ENCODE data around the gene TRIM71.
"Not testable (repeated sequence)": the region's sequence is repeated elsewhere in the genome, so short reads cannot be mapped to it uniquely, and the experiment has no call there.

Gene TRIM71

GRCh38 chr3:32939531-32940284, 121.9 kb downstream of the TRIM71 start:
- H3K27ac ChIP-seq (ENCODE audit: low read depth, low read length); H3K9me3 ChIP-seq (ENCODE audit: control insufficient read depth, insufficient read depth, low read length); H3K4me1 ChIP-seq (ENCODE audit: control insufficient read depth, insufficient read depth, low read length); H3K36me3 ChIP-seq (ENCODE audit: control insufficient read depth, insufficient read depth, low read length); H3K4me3 ChIP-seq (ENCODE audit: low read depth, low read length); H3K9ac ChIP-seq (ENCODE audit: low read depth, low read length); H3K27me3 ChIP-seq (ENCODE audit: control insufficient read depth, insufficient read depth, low read length): not testable (repeated sequence)

- H3K27ac ChIP-seq (ENCODE audit: low read depth, low read length): no peak overlapping the region
- H3K9ac ChIP-seq (ENCODE audit: low read depth, low read length): no peak overlapping the region
- no peaks in the 10 kb centered on the region for H3K4me1 ChIP-seq (ENCODE audit: control insufficient read depth, insufficient read depth, low read length)
- H3K4me3 ChIP-seq (ENCODE audit: low read depth, low read length): no peak overlapping the region
- H3K9me3 ChIP-seq (ENCODE audit: control insufficient read depth, insufficient read depth, low read length): no peaks in the 10 kb centered on the region
- no peaks in the 10 kb centered on the region for H3K27me3 ChIP-seq (ENCODE audit: control insufficient read depth, insufficient read depth, low read length)
- no peaks in the 10 kb centered on the region for H3K36me3 ChIP-seq (ENCODE audit: control insufficient read depth, insufficient read depth, low read length)
Measured at GRCh38 chr3:32940726-32941125, 122.9 kb downstream of the TRIM71 start.

- H3K4me1 ChIP-seq (ENCODE audit: control insufficient read depth, insufficient read depth, low read length): no peaks in the 10 kb centered on the region
- no peak overlapping the region for H3K4me3 ChIP-seq (ENCODE audit: low read depth, low read length)
- H3K27me3 ChIP-seq (ENCODE audit: control insufficient read depth, insufficient read depth, low read length): no peaks in the 10 kb centered on the region
- no peak overlapping the region for H3K9ac ChIP-seq (ENCODE audit: low read depth, low read length)
- H3K36me3 ChIP-seq (ENCODE audit: control insufficient read depth, insufficient read depth, low read length): no peaks in the 10 kb centered on the region
- H3K9me3 ChIP-seq (ENCODE audit: control insufficient read depth, insufficient read depth, low read length): no peaks in the 10 kb centered on the region
- no peak overlapping the region for H3K27ac ChIP-seq (ENCODE audit: low read depth, low read length)
Measured at GRCh38 chr3:32945136-32945535, 127.3 kb downstream of the TRIM71 start.

- not testable (repeated sequence) for H3K36me3 ChIP-seq (ENCODE audit: control insufficient read depth, insufficient read depth, low read length); H3K4me1 ChIP-seq (ENCODE audit: control insufficient read depth, insufficient read depth, low read length); H3K4me3 ChIP-seq (ENCODE audit: low read depth, low read length); H3K27me3 ChIP-seq (ENCODE audit: control insufficient read depth, insufficient read depth, low read length); H3K27ac ChIP-seq (ENCODE audit: low read depth, low read length); H3K9ac ChIP-seq (ENCODE audit: low read depth, low read length); H3K9me3 ChIP-seq (ENCODE audit: control insufficient read depth, insufficient read depth, low read length)
Measured at GRCh38 chr3:32945598-32945997, 127.8 kb downstream of the TRIM71 start.

- Histone ChIP-seq H3K4me3 (ENCODE audit: low read depth, low read length) (no peak overlapping the region), H3K27ac (ENCODE audit: low read depth, low read length) (no peak overlapping the region), H3K36me3 (ENCODE audit: control insufficient read depth, insufficient read depth, low read length) (no peaks in the 10 kb centered on the region), H3K4me1 (ENCODE audit: control insufficient read depth, insufficient read depth, low read length) (no peaks in the 10 kb centered on the region), H3K27me3 (ENCODE audit: control insufficient read depth, insufficient read depth, low read length) (no peaks in the 10 kb centered on the region), H3K9me3 (ENCODE audit: control insufficient read depth, insufficient read depth, low read length) (no peaks in the 10 kb centered on the region), H3K9ac (ENCODE audit: low read depth, low read length) (no peak overlapping the region)
Measured at GRCh38 chr3:32946973-32947788, 129.4 kb downstream of the TRIM71 start.

Data from HUES48 (cell line).